T-helper 2 cell treated with Interferon-gamma antibody and Interleukin-4, amounts not matched to agents 5 μg/mL and 100 μg/mL, for 36 hours (primary cell): Measurements from ENCODE around the gene DPM3.

ENCODE experiments used
- DNase-seq: peaks from one replicate; pipeline ENCODE4 v3.0.0; 2021; ENCODE audit warnings: low spot score
- H3K27ac Mint-ChIP-seq: one replicate; pipeline ENCODE4 v1.8.0; 2021; ENCODE audit warnings: mild to moderate bottlenecking, mixed read lengths
- H3K27me3 Mint-ChIP-seq: one replicate; pipeline ENCODE4 v1.8.0; 2021; ENCODE audit warnings: low read depth, mixed read lengths
- H3K36me3 Mint-ChIP-seq: one replicate; pipeline ENCODE4 v1.8.0; 2021; ENCODE audit warnings: low read depth, mixed read lengths
- H3K4me1 Mint-ChIP-seq: one replicate; pipeline ENCODE4 v1.8.0; 2021; ENCODE audit warnings: low read depth, mixed read lengths
- H3K4me3 Mint-ChIP-seq: one replicate; pipeline ENCODE4 v1.8.0; 2022; ENCODE audit warnings: mild to moderate bottlenecking, moderate library complexity, mixed read lengths
- H3K9me3 Mint-ChIP-seq: one replicate; pipeline ENCODE4 v1.8.0; 2021; ENCODE audit warnings: mixed read lengths

The DPM3 gene

GRCh38 chr1:155179112-155180031 lies 39.0 kb upstream of the DPM3 start:
- H3K4me3 Mint-ChIP-seq: no peak overlapping the region
- peaks cover 37% of the 10 kb centered on the region for H3K36me3 Mint-ChIP-seq
- DNase-seq: no peak
- H3K27me3 Mint-ChIP-seq: no peaks in the 10 kb centered on the region
- H3K27ac Mint-ChIP-seq: peak overlapping the region; percentile 3
- H3K9me3 Mint-ChIP-seq: no peaks in the 10 kb centered on the region
- H3K4me1 Mint-ChIP-seq: peaks cover 26% of the 10 kb centered on the region

GRCh38 chr1:155178441-155179111 lies 38.2 kb upstream of the DPM3 start:
- Mint-ChIP-seq H3K9me3 (no peaks in the 10 kb centered on the region), H3K4me1 (peaks cover 31% of the 10 kb centered on the region), H3K27me3 (no peaks in the 10 kb centered on the region), H3K27ac (peak overlapping the region; percentile 3), H3K36me3 (peaks cover 37% of the 10 kb centered on the region), H3K4me3 (no peak overlapping the region)
- DNase-seq: no peak

- peaks cover 39% of the 10 kb centered on the region for H3K36me3 Mint-ChIP-seq
- no peak overlapping the region for H3K27ac Mint-ChIP-seq
- H3K4me3 Mint-ChIP-seq: no peak overlapping the region
- no peaks in the 10 kb centered on the region for H3K9me3 Mint-ChIP-seq
- peaks cover 37% of the 10 kb centered on the region for H3K4me1 Mint-ChIP-seq
- no peak for DNase-seq
- H3K27me3 Mint-ChIP-seq: no peaks in the 10 kb centered on the region
Observed at GRCh38 chr1:155177918-155178281, 37.6 kb upstream of the DPM3 start.

GRCh38 chr1:155177192-155177917 lies 37.0 kb upstream of the DPM3 start:
- H3K36me3 Mint-ChIP-seq: peaks cover 40% of the 10 kb centered on the region
- no peaks in the 10 kb centered on the region for H3K27me3 Mint-ChIP-seq
- no peaks in the 10 kb centered on the region for H3K9me3 Mint-ChIP-seq
- no peak overlapping the region for H3K4me3 Mint-ChIP-seq
- peaks cover 39% of the 10 kb centered on the region for H3K4me1 Mint-ChIP-seq
- no peak for DNase-seq
- no peak overlapping the region for H3K27ac Mint-ChIP-seq

GRCh38 chr1:155176544-155177071 lies 36.3 kb upstream of the DPM3 start:
- Mint-ChIP-seq H3K4me1 (peaks cover 45% of the 10 kb centered on the region), H3K4me3 (peak overlapping the region; percentile 95), H3K9me3 (no peaks in the 10 kb centered on the region), H3K27me3 (no peaks in the 10 kb centered on the region), H3K36me3 (peaks cover 42% of the 10 kb centered on the region), H3K27ac (peak overlapping the region; percentile 44)
- DNase-seq: peak; percentile 74

GRCh38 chr1:155175927-155176371 lies 35.6 kb upstream of the DPM3 start:
- Mint-ChIP-seq H3K4me1 (peaks cover 47% of the 10 kb centered on the region), H3K4me3 (peak overlapping the region; percentile 95), H3K36me3 (peaks cover 41% of the 10 kb centered on the region), H3K27ac (peak overlapping the region; percentile 47), H3K27me3 (no peaks in the 10 kb centered on the region), H3K9me3 (no peaks in the 10 kb centered on the region)
- no peak for DNase-seq

- Mint-ChIP-seq H3K4me1 (peaks cover 48% of the 10 kb centered on the region), H3K27ac (peak overlapping the region; percentile 80), H3K9me3 (no peaks in the 10 kb centered on the region), H3K4me3 (peak overlapping the region; percentile 95), H3K27me3 (no peaks in the 10 kb centered on the region), H3K36me3 (peaks cover 42% of the 10 kb centered on the region)
- no peak for DNase-seq
Observed at GRCh38 chr1:155175281-155175926, 35.1 kb upstream of the DPM3 start.

GRCh38 chr1:155174324-155175280 lies 34.3 kb upstream of the DPM3 start:
- H3K27me3 Mint-ChIP-seq: no peaks in the 10 kb centered on the region
- no peaks in the 10 kb centered on the region for H3K9me3 Mint-ChIP-seq
- peaks cover 43% of the 10 kb centered on the region for H3K36me3 Mint-ChIP-seq
- H3K27ac Mint-ChIP-seq: peak overlapping the region; percentile 98
- H3K4me3 Mint-ChIP-seq: peak overlapping the region; percentile 95
- H3K4me1 Mint-ChIP-seq: peaks cover 49% of the 10 kb centered on the region
- DNase-seq: no peak

- peaks cover 53% of the 10 kb centered on the region for H3K4me1 Mint-ChIP-seq
- DNase-seq: peak; percentile 71
Observed at GRCh38 chr1:155173478-155174323, 33.4 kb upstream of the DPM3 start, which contains the start of gene TRIM46. TRIM46 (plus strand) TSS chr1:155173849; CDS start chr1:155173967, 118 bp downstream.

GRCh38 chr1:155172732-155173477 lies 32.6 kb upstream of the DPM3 start, which contains the start of gene KRTCAP2:
KRTCAP2 (minus strand) TSS chr1:155173304; CDS start chr1:155173224, 80 bp downstream.
- Mint-ChIP-seq H3K36me3 (peaks cover 47% of the 10 kb centered on the region), H3K27me3 (no peaks in the 10 kb centered on the region), H3K27ac (peak within 1 kb of the TSS; percentile 98), H3K9me3 (no peaks in the 10 kb centered on the region), H3K4me1 (peaks cover 55% of the 10 kb centered on the region), H3K4me3 (peak within 1 kb of the TSS; percentile 95)
- peak; percentile 95 for DNase-seq

More at GRCh38 chr1:155173478-155174323, 33.4 kb upstream of the DPM3 start, which contains the start of gene TRIM46:
- Mint-ChIP-seq H3K27me3 (no peaks in the 10 kb centered on the region), H3K36me3 (peaks cover 44% of the 10 kb centered on the region), H3K4me3 (peak within 1 kb of the TSS; percentile 95), H3K27ac (peak within 1 kb of the TSS; percentile 98), H3K9me3 (no peaks in the 10 kb centered on the region)
